B cell (primary cell): ENCODE data around the gene CAPZB. TPM values are rescaled to one million over a fixed set of nuclear protein-coding genes. Genes with fewer than 3 reads are reported as not detected.
"Not testable (repeated sequence)": the region's sequence is repeated elsewhere in the genome, so short reads cannot be mapped to it uniquely, and the experiment has no call there.

Experiments
- ATAC-seq: fragments of 200-7000 bp; cut with Tn5 transposase; one replicate; pipeline ENCODE4 v1.10.0; 2021; ENCODE audit warnings: low read depth, mild to moderate bottlenecking, moderate number of reproducible peaks, moderate library complexity
- CTCF ChIA-PET: fragments of 350-600 bp; sonication (Branson Sonifier 250); formaldehyde crosslinking; loops from one replicate; lab custom pipeline; 2021; ENCODE audit warnings: antibody characterized with exemption, inconsistent platforms; lab: Charles Lee
- POLR2A ChIA-PET: fragments of 350-600 bp; sonication (Branson Sonifier 250); formaldehyde crosslinking; loops from one replicate; lab custom pipeline; 2021; ENCODE audit warnings: antibody characterized with exemption; lab: Charles Lee
- DNase-seq: peaks from one replicate; pipeline ENCODE4 v3.0.0; 2013
- H2AFZ ChIP-seq: 2 replicates; pipeline ENCODE4 v1.6.1; 2012; ENCODE audit warnings: mild to moderate bottlenecking, low read depth, low read length; ENCODE audit not compliant: insufficient read depth, poor library complexity, severe bottlenecking
- H3K27ac ChIP-seq, 2 donors: 1 replicate in 1 of 2; 2 replicates in 1 of 2; pipeline ENCODE4 v1.5.1; 2012 to 2013; ENCODE audit warnings: low read length in 2 of 2, mild to moderate bottlenecking in 2 of 2, moderate library complexity in 1 of 2
- H3K27me3 ChIP-seq, 4 experiments: fragments of 200-600 bp in 1 of 4; sonication (generic) in 1 of 4; replicated peaks in 1 of 4; 1 replicate in 2 of 4; 2 replicates in 2 of 4; pipeline versions ENCODE4 v1.6.1 to v1.7.0; 2013 to 2016; ENCODE audit warnings: low read length in 3 of 4, mild to moderate bottlenecking in 2 of 4, mixed read lengths in 1 of 4, moderate library complexity in 1 of 4; ENCODE audit not compliant: insufficient read depth in 4 of 4, control insufficient read depth in 3 of 4; ENCODE audit errors: control extremely low read depth in 1 of 4
- H3K36me3 ChIP-seq, 2 experiments: replicated peaks in 1 of 2; 1 replicate in 1 of 2; 2 replicates in 1 of 2; pipeline versions ENCODE4 v1.6.1 to v1.7.1; 2013; ENCODE audit warnings: low read length in 1 of 2; ENCODE audit not compliant: insufficient read depth in 2 of 2, control insufficient read depth in 1 of 2; ENCODE audit errors: control extremely low read depth in 1 of 2, extremely low read depth in 1 of 2
- H3K4me1 ChIP-seq, 2 donors: fragments of 200-600 bp in 1 of 2; sonication (generic) in 1 of 2; 1 replicate in 1 of 2; 2 replicates in 1 of 2; pipeline versions ENCODE4 v1.5.1 to v1.6.1; 2013 to 2017; ENCODE audit warnings: low read length in 2 of 2; ENCODE audit not compliant: control insufficient read depth in 2 of 2, insufficient read depth in 2 of 2
- H3K4me2 ChIP-seq: replicated peaks from 2 replicates; pipeline ENCODE3; 2012; ENCODE audit warnings: mild to moderate bottlenecking, low read depth, low read length; ENCODE audit not compliant: poor library complexity, severe bottlenecking
- H3K4me3 ChIP-seq, 5 experiments: fragments of 200-600 bp in 1 of 5; sonication (generic) in 1 of 5; 1 replicate in 3 of 5; 2 replicates in 2 of 5; pipeline versions ENCODE4 v1.5.1 to v1.7.0; 2011 to 2016; ENCODE audit warnings: low read length in 4 of 5, mild to moderate bottlenecking in 4 of 5, low read depth in 2 of 5, control low read depth in 1 of 5, moderate library complexity in 1 of 5; ENCODE audit not compliant: insufficient read depth in 1 of 5; ENCODE audit errors: control extremely low read depth in 1 of 5, extremely low read depth in 1 of 5
- H3K79me2 ChIP-seq: fragments of 200-600 bp; sonication (generic); one replicate; pipeline ENCODE4 v1.6.0; 2016; ENCODE audit warnings: low read length; ENCODE audit not compliant: control insufficient read depth, insufficient read depth
- H3K9ac ChIP-seq: fragments of 200-600 bp; sonication (generic); 2 replicates; pipeline ENCODE4 v1.6.1; 2017; ENCODE audit warnings: mild to moderate bottlenecking, low read length, moderate library complexity
- H3K9me3 ChIP-seq, 3 donors: one replicate each; pipeline versions ENCODE4 v1.6.1 to v1.7.1; 2013; ENCODE audit warnings: low read length in 2 of 3; ENCODE audit not compliant: control insufficient read depth in 2 of 3, insufficient read depth in 1 of 3; ENCODE audit errors: control extremely low read depth in 1 of 3
- H4K20me1 ChIP-seq: 2 replicates; pipeline ENCODE4 v1.6.0; 2012; ENCODE audit warnings: mild to moderate bottlenecking, low read length; ENCODE audit not compliant: insufficient read depth, control insufficient read depth, poor library complexity, severe bottlenecking
- H3K27ac Mint-ChIP-seq: one replicate; pipeline ENCODE4 v1.8.0; 2021; ENCODE audit warnings: mixed read lengths
- H3K27me3 Mint-ChIP-seq: one replicate; pipeline ENCODE4 v1.8.0; 2021; ENCODE audit warnings: mixed read lengths
- H3K4me1 Mint-ChIP-seq: one replicate; pipeline ENCODE4 v1.8.0; 2021; ENCODE audit warnings: mixed read lengths
- H3K4me3 Mint-ChIP-seq: one replicate; pipeline ENCODE4 v1.8.0; 2021; ENCODE audit warnings: mixed read lengths
- H3K9me3 Mint-ChIP-seq: one replicate; pipeline ENCODE4 v1.8.0; 2022; ENCODE audit warnings: mixed read lengths; ENCODE audit not compliant: insufficient read depth
- EZH2 ChIP-seq: IDR thresholded peaks from 2 replicates; pipeline ENCODE4 v1.6.1; 2012; ENCODE audit warnings: borderline replicate concordance, low read depth, mild to moderate bottlenecking, moderate library complexity, low read length; ENCODE audit not compliant: insufficient read depth, poor library complexity, severe bottlenecking
- WGBS: methylation state at CpG from one replicate; pipeline ENCODE4 v1.1.5; 2013; ENCODE audit warnings: missing lambda C conversion rate; ENCODE audit not compliant: insufficient coverage; 5-methylcytosine and 5-hydroxymethylcytosine counted together
- intact Hi-C: fragments of 100-400 bp; cut with micrococcal nuclease; formaldehyde crosslinking; loops from one replicate; pipeline ENCODE4 v1.10.0; 2022
- polyA plus RNA-seq: library from polyadenylated mRNA; depleted of rRNA; stranded (reverse); fragments of >200 nt; gene quantifications from 2 replicates; pipeline ENCODE4 v1.2.3, GENCODE V29; 2012
- total RNA-seq, 2 donors: library from RNA; stranded (reverse); fragments of 120-200 nt in 1 of 2; gene quantifications; 1 replicate in 1 of 2; 2 replicates in 1 of 2; pipeline versions ENCODE4 v1.2.3 to v1.2.4, GENCODE V29; 2013 to 2022
- TF ChIP-seq, protein P1 (sequence below): fragments of 200-600 bp; IDR thresholded peaks from one replicate; pipeline ENCODE4 v1.8.0; 2022; ENCODE audit warnings: antibody characterized with exemption, mild to moderate bottlenecking

The CAPZB gene
- total and polyA plus RNA-seq, 2 donors (not counting 1 experiment from before 2014, with no cell fraction given) = 126 to 193 TPM

DNA sequence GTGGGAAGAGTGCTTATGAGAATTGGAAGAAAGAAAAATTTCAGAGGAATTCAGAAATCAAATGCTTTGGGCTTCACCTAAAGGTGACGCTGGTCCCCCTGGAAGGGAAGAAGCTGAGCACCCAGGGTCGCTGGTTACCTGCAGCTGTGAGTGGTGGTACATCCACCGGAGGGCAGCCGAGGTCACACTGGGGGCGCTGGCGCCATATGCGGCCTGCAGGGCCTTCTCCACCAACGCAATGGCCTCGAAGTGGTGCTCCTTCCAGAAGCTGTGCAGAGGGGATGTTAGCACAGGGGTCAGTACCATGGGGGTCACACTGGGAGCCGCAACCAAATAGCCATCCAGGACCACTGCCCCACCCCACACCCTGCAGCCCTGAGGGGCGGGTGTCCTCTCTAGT, 179.5 kb downstream of the CAPZB start:
- Mint-ChIP-seq H3K9me3 (no peaks in the 10 kb centered on the region), H3K27me3 (no peaks in the 10 kb centered on the region), H3K4me1 (peaks cover 6% of the 10 kb centered on the region), H3K27ac (no peak overlapping the region), H3K4me3 (no peak overlapping the region)
- TF ChIP-seq EZH2 = no peak
- TF ChIP-seq, protein P1, sequence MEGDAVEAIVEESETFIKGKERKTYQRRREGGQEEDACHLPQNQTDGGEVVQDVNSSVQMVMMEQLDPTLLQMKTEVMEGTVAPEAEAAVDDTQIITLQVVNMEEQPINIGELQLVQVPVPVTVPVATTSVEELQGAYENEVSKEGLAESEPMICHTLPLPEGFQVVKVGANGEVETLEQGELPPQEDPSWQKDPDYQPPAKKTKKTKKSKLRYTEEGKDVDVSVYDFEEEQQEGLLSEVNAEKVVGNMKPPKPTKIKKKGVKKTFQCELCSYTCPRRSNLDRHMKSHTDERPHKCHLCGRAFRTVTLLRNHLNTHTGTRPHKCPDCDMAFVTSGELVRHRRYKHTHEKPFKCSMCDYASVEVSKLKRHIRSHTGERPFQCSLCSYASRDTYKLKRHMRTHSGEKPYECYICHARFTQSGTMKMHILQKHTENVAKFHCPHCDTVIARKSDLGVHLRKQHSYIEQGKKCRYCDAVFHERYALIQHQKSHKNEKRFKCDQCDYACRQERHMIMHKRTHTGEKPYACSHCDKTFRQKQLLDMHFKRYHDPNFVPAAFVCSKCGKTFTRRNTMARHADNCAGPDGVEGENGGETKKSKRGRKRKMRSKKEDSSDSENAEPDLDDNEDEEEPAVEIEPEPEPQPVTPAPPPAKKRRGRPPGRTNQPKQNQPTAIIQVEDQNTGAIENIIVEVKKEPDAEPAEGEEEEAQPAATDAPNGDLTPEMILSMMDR = no peak
- Histone ChIP-seq H3K4me2 (no peak overlapping the region), H3K27me3 (no peaks in the 10 kb centered on the region), H3K79me2 (peaks cover 2% of the 10 kb centered on the region), H3K9ac (no peak overlapping the region), H3K27ac (no peak overlapping the region), H3K4me3 (no peak overlapping the region), H2AFZ (no peak overlapping the region), H3K4me1 (peaks cover 2 to 3% of the 10 kb centered on the region in 2 donors), H3K9me3 (no peaks in the 10 kb centered on the region), H4K20me1 (peaks cover 2% of the 10 kb centered on the region), H3K36me3 (peaks cover 6 to 52% of the 10 kb centered on the region in 2 experiments)
- WGBS = 98% methylated on average over 8 of the region's 11 CpGs
- POLR2A ChIA-PET = no interaction called here
- intact Hi-C loops = no loop called here
- CTCF ChIA-PET = no interaction called here
- no peak for DNase-seq
- no peak for ATAC-seq

DNA sequence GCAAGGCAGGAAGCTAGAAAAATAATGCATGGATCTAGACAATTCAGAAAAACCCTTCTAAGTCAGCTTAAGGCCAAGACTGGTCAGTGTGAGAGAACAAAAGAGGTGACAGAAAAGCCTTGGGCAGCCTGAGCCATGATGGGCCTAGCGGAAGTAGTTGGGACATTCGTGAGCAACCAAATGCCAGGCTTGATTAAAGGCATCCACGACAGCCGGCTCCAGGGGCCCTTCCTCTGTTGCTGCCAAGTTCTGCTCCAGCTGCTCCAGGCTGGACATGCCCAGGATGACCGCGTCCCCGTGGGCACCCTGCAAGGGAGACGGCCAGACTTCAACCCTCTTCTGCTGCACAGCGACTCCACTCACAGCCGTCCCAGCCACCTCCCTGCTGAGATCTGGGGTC, 181.3 kb downstream of the CAPZB start:
- H3K9me3 Mint-ChIP-seq, H4K20me1 ChIP-seq, POLR2A ChIA-PET, DNase-seq, H3K27me3 ChIP-seq, H3K4me3 Mint-ChIP-seq, H3K27ac Mint-ChIP-seq, H3K4me3 ChIP-seq, ATAC-seq, H3K9ac ChIP-seq, H3K27ac ChIP-seq, H3K9me3 ChIP-seq, H3K4me1 Mint-ChIP-seq, H3K79me2 ChIP-seq, H3K27me3 Mint-ChIP-seq, intact Hi-C loops, H3K4me2 ChIP-seq, H3K4me1 ChIP-seq, CTCF ChIA-PET, H2AFZ ChIP-seq: not testable (repeated sequence)
- 100% methylated on average over 4 of the region's 10 CpGs for WGBS
- H3K36me3 ChIP-seq = peaks cover 6 to 52% of the 10 kb centered on the region in 2 experiments
